Activated CD4-positive, alpha-beta memory T cell treated with anti-CD3 and anti-CD28 coated beads for 36 hours (primary cell): Measurements from ENCODE around the gene MUC5AC. TPM values are rescaled to one million over a fixed set of nuclear protein-coding genes. Genes with fewer than 3 reads are reported as not detected.
"Not testable (repeated sequence)": the region's sequence is repeated elsewhere in the genome, so short reads cannot be mapped to it uniquely, and the experiment has no call there.

Source experiments
- CTCF ChIA-PET: fragments of 350-600 bp; sonication (Branson Sonifier 250); formaldehyde crosslinking; loops from one replicate; lab custom pipeline; 2021; ENCODE audit warnings: antibody characterized with exemption, inconsistent platforms; lab: Charles Lee
- POLR2A ChIA-PET: fragments of 350-600 bp; sonication (Branson Sonifier 250); formaldehyde crosslinking; loops from one replicate; lab custom pipeline; 2021; ENCODE audit warnings: antibody characterized with exemption; lab: Charles Lee
- DNase-seq: peaks from one replicate; pipeline ENCODE4 v3.0.0-alpha.2; 2020
- H3K27ac Mint-ChIP-seq: one replicate; pipeline ENCODE4 v1.8.0; 2021; ENCODE audit warnings: mixed read lengths
- H3K27me3 Mint-ChIP-seq: one replicate; pipeline ENCODE4 v1.8.0; 2021; ENCODE audit warnings: mixed read lengths
- H3K36me3 Mint-ChIP-seq: one replicate; pipeline ENCODE4 v1.8.0; 2021; ENCODE audit warnings: mixed read lengths
- H3K4me1 Mint-ChIP-seq: one replicate; pipeline ENCODE4 v1.8.0; 2021; ENCODE audit warnings: low read depth, mixed read lengths
- H3K4me3 Mint-ChIP-seq: one replicate; pipeline ENCODE4 v1.8.0; 2021; ENCODE audit warnings: mild to moderate bottlenecking, mixed read lengths
- H3K9me3 Mint-ChIP-seq: one replicate; pipeline ENCODE4 v1.8.0; 2021; ENCODE audit warnings: mixed read lengths
- intact Hi-C: fragments of 100-400 bp; cut with micrococcal nuclease; formaldehyde crosslinking; loops from one replicate; pipeline ENCODE4 v1.15.1; 2023
- total RNA-seq, 2 experiments: library from RNA; stranded (reverse); gene quantifications; one replicate each; pipeline ENCODE4 v1.2.3, GENCODE V29; 2021

The MUC5AC gene
- total RNA-seq, 2 experiments from 2014 or later, result not detected

- ChIA-PET CTCF (no interaction called here), POLR2A (no interaction called here)
- no peaks in the 10 kb centered on the region for H3K4me1 Mint-ChIP-seq
- intact Hi-C loops, result no loop called here
- no peaks in the 10 kb centered on the region for H3K27me3 Mint-ChIP-seq
- no peaks in the 10 kb centered on the region for H3K9me3 Mint-ChIP-seq
- H3K27ac Mint-ChIP-seq, result no peak overlapping the region
- DNase-seq, result no peak
- H3K36me3 Mint-ChIP-seq, result no peaks in the 10 kb centered on the region
- H3K4me3 Mint-ChIP-seq, result no peak overlapping the region
Measured at GRCh38 chr11:1180171-1180570, 22.4 kb downstream of the MUC5AC start.

DNA sequence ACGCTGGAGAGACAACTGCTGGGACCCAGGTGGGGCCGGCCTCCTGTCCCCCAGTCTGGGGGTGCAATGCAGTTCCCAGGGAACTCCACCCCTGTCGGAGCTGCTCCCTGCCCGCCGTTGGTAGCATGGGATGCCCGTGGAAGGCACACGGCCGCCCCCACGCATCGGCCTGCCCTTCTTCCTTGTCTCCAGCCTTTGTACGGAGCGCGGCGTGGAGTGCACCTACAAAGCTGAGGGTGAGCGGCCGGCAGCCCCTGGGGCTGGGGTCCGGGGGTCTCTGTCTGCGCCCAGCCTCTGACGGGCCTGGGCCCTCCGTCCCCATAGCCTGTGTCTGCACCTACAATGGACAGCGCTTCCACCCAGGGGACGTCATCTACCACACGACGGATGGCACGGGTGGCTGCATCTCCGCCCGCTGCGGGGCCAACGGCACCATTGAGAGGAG, 23.2 kb downstream of the MUC5AC start:
- intact Hi-C loops, result no loop called here
- Mint-ChIP-seq H3K4me1 (no peaks in the 10 kb centered on the region), H3K36me3 (no peaks in the 10 kb centered on the region)

DNA sequence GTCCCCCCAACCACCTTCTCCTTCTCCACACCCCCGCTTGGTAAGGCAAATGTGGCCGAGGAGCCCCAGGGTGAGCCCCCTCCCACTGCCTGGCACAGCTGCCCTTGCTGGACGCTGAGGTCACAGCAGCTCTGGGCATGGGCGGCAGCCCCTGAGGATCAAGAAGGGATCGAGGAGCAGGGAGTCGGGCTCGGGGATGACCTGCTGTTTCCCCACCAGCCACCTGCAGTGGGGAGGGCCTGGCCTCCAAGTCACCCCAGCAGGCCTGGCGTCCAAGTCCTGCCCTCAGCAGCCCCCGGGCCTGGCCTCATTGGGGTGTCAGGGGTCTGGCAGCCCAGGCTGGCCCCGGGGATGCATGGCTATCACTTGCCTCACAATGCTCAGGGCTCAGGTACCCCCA, 23.7 kb downstream of the MUC5AC start:
- H3K27ac Mint-ChIP-seq, result no peak overlapping the region
- POLR2A ChIA-PET, result no interaction called here
- H3K4me1 Mint-ChIP-seq, result no peaks in the 10 kb centered on the region
- no peak for DNase-seq
- intact Hi-C loops, result no loop called here
- H3K27me3 Mint-ChIP-seq, result no peaks in the 10 kb centered on the region
- H3K4me3 Mint-ChIP-seq, result no peak overlapping the region
- CTCF ChIA-PET, result no interaction called here
- no peaks in the 10 kb centered on the region for H3K36me3 Mint-ChIP-seq
- H3K9me3 Mint-ChIP-seq, result no peaks in the 10 kb centered on the region

More for the DNA sequence above, 23.2 kb downstream of the MUC5AC start:
- CTCF ChIA-PET, result no interaction called here
- DNase-seq, result no peak
- Mint-ChIP-seq H3K9me3 (no peaks in the 10 kb centered on the region), H3K4me3 (no peak overlapping the region), H3K27me3 (no peaks in the 10 kb centered on the region), H3K27ac (no peak overlapping the region)
- POLR2A ChIA-PET, result no interaction called here

DNA sequence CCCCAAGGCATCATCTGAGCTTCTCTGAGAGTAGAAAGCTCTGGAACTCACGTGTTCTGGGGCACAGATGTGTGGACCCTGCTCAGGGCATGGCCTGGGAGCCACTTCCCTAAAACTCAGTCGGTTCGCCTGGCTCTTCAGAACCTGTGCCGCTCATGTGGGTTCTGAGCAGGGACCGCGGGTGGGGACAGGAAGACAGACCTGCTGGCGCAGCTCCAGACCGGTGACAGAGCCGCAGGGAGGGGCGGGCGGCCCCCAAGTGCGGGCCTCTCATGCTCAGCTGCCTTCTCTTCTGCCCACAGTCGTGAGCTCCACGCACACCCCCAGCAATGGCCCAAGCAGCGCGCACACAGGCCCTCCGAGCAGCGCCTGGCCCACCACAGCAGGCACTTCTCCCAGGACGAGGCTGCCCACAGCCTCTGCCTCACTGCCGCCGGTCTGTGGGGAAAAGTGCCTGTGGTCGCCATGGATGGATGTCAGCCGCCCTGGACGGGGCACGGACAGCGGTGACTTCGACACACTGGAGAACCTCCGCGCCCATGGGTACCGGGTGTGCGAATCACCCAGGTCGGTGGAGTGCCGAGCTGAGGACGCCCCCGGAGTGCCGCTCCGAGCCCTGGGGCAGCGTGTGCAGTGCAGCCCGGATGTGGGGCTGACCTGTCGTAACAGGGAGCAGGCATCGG, 24.2 kb downstream of the MUC5AC start:
- Mint-ChIP-seq H3K9me3 (no peaks in the 10 kb centered on the region), H3K4me3 (no peak overlapping the region), H3K27me3 (no peaks in the 10 kb centered on the region), H3K4me1 (no peaks in the 10 kb centered on the region), H3K27ac (no peak overlapping the region), H3K36me3 (no peaks in the 10 kb centered on the region)
- DNase-seq, result no peak
- intact Hi-C loops, result no loop called here
- CTCF ChIA-PET, result no interaction called here
- POLR2A ChIA-PET, result no interaction called here

DNA sequence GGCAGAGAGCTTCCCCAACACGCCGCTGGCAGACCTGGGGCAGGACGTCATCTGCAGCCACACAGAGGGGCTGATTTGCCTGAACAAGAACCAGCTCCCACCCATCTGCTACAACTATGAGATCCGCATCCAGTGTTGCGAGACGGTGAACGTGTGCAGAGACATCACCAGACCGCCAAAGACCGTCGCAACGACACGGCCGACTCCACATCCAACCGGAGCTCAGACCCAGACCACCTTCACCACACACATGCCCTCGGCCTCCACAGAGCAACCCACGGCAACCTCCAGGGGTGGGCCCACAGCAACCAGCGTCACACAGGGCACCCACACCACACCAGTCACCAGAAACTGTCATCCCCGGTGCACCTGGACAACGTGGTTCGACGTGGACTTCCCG, 26.4 kb downstream of the MUC5AC start:
- POLR2A ChIA-PET, H3K4me1 Mint-ChIP-seq, intact Hi-C loops, CTCF ChIA-PET, H3K4me3 Mint-ChIP-seq, H3K27me3 Mint-ChIP-seq, H3K36me3 Mint-ChIP-seq, H3K27ac Mint-ChIP-seq, DNase-seq, H3K9me3 Mint-ChIP-seq: not testable (repeated sequence)

DNA sequence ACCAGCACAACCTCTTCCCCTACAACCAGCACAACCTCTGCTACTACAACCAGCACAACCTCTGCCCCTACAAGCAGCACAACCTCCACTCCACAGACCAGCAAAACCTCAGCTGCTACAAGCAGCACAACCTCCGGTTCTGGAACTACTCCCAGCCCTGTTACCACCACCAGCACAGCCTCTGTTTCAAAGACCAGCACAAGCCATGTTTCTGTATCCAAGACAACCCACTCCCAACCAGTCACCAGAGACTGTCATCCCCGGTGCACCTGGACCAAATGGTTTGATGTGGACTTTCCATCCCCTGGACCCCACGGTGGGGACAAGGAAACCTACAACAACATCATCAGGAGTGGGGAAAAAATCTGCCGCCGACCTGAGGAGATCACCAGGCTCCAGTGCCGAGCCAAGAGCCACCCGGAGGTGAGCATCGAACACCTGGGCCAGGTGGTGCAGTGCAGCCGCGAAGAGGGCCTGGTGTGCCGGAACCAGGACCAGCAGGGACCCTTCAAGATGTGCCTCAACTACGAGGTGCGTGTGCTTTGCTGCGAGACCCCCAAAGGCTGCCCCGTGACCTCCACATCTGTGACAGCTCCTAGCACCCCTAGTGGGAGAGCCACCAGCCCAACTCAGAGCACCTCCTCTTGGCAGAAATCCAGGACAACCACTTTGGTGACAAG, 30.8 kb downstream of the MUC5AC start:
- intact Hi-C loops, H3K36me3 Mint-ChIP-seq, H3K4me1 Mint-ChIP-seq, H3K9me3 Mint-ChIP-seq, CTCF ChIA-PET, H3K27me3 Mint-ChIP-seq, H3K4me3 Mint-ChIP-seq, DNase-seq, POLR2A ChIA-PET, H3K27ac Mint-ChIP-seq: not testable (repeated sequence)

GRCh38 chr11:1189816-1190215, 32.1 kb downstream of the MUC5AC start:
- H3K36me3 Mint-ChIP-seq, CTCF ChIA-PET, intact Hi-C loops, DNase-seq, H3K9me3 Mint-ChIP-seq, H3K27ac Mint-ChIP-seq, POLR2A ChIA-PET, H3K27me3 Mint-ChIP-seq, H3K4me1 Mint-ChIP-seq, H3K4me3 Mint-ChIP-seq: not testable (repeated sequence)

DNA sequence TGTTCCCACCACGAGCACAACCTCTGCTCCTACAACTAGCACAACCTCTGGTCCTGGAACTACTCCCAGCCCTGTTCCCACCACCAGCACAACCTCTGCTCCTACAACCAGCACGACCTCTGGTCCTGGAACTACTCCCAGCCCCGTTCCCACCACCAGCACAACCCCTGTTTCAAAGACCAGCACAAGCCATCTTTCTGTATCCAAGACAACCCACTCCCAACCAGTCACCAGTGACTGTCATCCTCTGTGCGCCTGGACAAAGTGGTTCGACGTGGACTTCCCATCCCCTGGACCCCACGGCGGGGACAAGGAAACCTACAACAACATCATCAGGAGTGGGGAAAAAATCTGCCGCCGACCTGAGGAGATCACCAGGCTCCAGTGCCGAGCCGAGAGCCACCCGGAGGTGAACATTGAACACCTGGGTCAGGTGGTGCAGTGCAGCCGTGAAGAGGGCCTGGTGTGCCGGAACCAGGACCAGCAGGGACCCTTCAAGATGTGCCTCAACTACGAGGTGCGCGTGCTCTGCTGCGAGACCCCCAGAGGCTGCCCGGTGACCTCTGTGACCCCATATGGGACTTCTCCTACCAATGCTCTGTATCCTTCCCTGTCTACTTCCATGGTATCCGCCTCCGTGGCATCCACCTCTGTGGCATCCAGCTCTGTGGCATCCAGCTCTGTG, 34.2 kb downstream of the MUC5AC start:
- POLR2A ChIA-PET, DNase-seq, H3K9me3 Mint-ChIP-seq, H3K27me3 Mint-ChIP-seq, CTCF ChIA-PET, H3K4me1 Mint-ChIP-seq, intact Hi-C loops, H3K27ac Mint-ChIP-seq, H3K4me3 Mint-ChIP-seq, H3K36me3 Mint-ChIP-seq: not testable (repeated sequence)

GRCh38 chr11:1192741-1193325, 35.1 kb downstream of the MUC5AC start:
- ChIA-PET CTCF (no interaction called here), POLR2A (no interaction called here)
- intact Hi-C loops, result no loop called here
- Mint-ChIP-seq H3K36me3 (no peaks in the 10 kb centered on the region), H3K4me3 (no peak overlapping the region), H3K27me3 (no peaks in the 10 kb centered on the region), H3K4me1 (no peaks in the 10 kb centered on the region), H3K27ac (no peak overlapping the region), H3K9me3 (no peaks in the 10 kb centered on the region)
- DNase-seq, result no peak

DNA sequence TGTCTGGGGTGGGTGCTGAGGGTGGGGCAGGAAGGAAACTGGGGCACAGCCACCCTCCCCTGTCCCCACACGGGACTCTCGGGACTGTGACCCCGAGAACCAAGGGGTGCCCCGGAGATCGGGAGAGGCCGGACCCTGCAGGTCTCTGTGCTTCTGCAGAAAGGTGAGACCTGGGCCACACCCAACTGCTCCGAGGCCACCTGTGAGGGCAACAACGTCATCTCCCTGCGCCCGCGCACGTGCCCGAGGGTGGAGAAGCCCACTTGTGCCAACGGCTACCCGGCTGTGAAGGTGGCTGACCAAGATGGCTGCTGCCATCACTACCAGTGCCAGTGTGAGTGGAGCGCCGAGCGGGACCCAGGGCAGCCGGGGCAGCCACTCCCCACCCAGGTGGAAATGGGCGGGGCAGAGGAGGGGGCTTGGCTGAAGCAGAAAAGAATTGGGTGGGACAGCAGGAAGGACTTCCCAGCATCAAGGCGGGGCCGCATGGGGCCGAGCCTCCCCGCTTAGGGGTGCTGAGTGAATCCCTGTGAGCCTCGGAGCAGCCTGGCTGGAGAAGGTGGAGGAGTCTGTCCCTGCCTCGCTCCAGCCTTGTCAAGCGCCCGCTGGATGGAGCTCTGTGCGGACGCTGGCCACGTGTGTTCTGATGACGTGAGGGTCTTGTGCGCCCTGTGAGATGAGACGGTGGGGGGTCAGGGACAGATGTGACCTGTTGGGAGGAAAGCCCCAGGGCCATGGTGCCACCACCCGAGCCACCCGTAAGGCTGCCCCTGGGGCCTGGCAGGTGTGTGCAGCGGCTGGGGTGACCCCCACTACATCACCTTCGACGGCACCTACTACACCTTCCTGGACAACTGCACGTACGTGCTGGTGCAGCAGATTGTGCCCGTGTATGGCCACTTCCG, 35.8 kb downstream of the MUC5AC start:
- ChIA-PET POLR2A (no interaction called here), CTCF (no interaction called here)
- no peak for DNase-seq
- intact Hi-C loops, result no loop called here
- H3K36me3 Mint-ChIP-seq, result no peaks in the 10 kb centered on the region
- H3K9me3 Mint-ChIP-seq, result no peaks in the 10 kb centered on the region
- no peaks in the 10 kb centered on the region for H3K27me3 Mint-ChIP-seq
- H3K27ac Mint-ChIP-seq, result no peak overlapping the region
- no peaks in the 10 kb centered on the region for H3K4me1 Mint-ChIP-seq
- H3K4me3 Mint-ChIP-seq, result no peak overlapping the region

- H3K36me3 Mint-ChIP-seq, result no peaks in the 10 kb centered on the region
- H3K4me3 Mint-ChIP-seq, result no peak overlapping the region
- no peak overlapping the region for H3K27ac Mint-ChIP-seq
- DNase-seq, result no peak
- H3K4me1 Mint-ChIP-seq, result no peaks in the 10 kb centered on the region
- H3K9me3 Mint-ChIP-seq, result no peaks in the 10 kb centered on the region
- ChIA-PET CTCF (no interaction called here), POLR2A (no interaction called here)
- intact Hi-C loops, result no loop called here
- H3K27me3 Mint-ChIP-seq, result no peaks in the 10 kb centered on the region
Measured at GRCh38 chr11:1194231-1194976, 36.7 kb downstream of the MUC5AC start.
